ENCODE measurements around the gene RIC8B. TPM values are rescaled to one million over a fixed set of nuclear protein-coding genes. Genes with fewer than 3 reads are reported as not detected.
"Not testable (repeated sequence)": the region's sequence is repeated elsewhere in the genome, so short reads cannot be mapped to it uniquely, and the experiment has no call there.

RIC8B gene
- total RNA-seq, 1 experiment from 2014 or later = 29.0 TPM

DNA sequence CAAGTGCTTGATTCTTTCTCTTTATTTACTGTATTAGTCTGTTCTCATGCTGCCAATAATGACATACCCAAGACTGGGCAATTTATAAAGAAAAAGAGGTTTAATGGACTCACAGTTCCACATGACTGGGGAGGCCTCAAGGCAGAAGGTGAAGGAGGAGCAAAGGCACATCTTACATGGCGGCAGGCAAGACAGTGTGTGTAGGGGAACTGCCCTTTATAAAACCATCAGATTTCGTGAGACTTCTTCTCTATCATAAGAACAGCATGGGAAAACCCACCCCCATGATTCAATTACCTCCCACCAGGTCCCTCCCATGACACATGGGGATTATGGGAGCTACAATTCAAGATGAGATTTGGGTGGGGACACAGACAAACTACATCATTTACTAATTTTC is 149.1 kb downstream of the RIC8B start:
- not testable (repeated sequence) for H3K23me2 ChIP-seq (ENCODE audit: insufficient read length, low read depth, low read length, poor library complexity, severe bottlenecking)

More for the DNA sequence above, 149.1 kb downstream of the RIC8B start:
- not testable (repeated sequence) for H2BK15ac ChIP-seq (ENCODE audit: low read depth, low read length); H4K91ac ChIP-seq (ENCODE audit: insufficient read length, low read depth, low read length); H4K8ac ChIP-seq (replicated peaks; ENCODE audit: insufficient read length, low read depth, low read length); H3K27me3 Mint-ChIP-seq (ENCODE audit: low read depth); H3K4me3 Mint-ChIP-seq; H4K20me1 ChIP-seq (ENCODE audit: control insufficient read depth, insufficient read depth, insufficient read length); H3K9me3 ChIP-seq (ENCODE audit: control insufficient read depth, low read depth, low read length); H3K79me1 ChIP-seq (ENCODE audit: insufficient read depth, low read depth, low read length, poor library complexity, severe bottlenecking); H3K4me2 ChIP-seq (ENCODE audit: insufficient read depth, insufficient read length, low read length); H2BK120ac ChIP-seq (ENCODE audit: low read depth, low read length, poor library complexity, severe bottlenecking); H3K23ac ChIP-seq (ENCODE audit: insufficient read length, low read depth, low read length); H2BK12ac ChIP-seq (ENCODE audit: insufficient read length, low read depth, low read length); H3K36me3 Mint-ChIP-seq (ENCODE audit: insufficient read depth in 1 of 3, low read depth in 3 of 3); H3K14ac ChIP-seq (ENCODE audit: insufficient read depth, low read length); H3K18ac ChIP-seq (ENCODE audit: insufficient read length, low read depth, low read length); H2BK20ac ChIP-seq (ENCODE audit: low read depth, low read length, poor library complexity, severe bottlenecking); DNase-seq; H2AK5ac ChIP-seq (ENCODE audit: insufficient read length, low read length); H3K4me1 ChIP-seq (ENCODE audit: insufficient read depth, low read length); H3K27me3 ChIP-seq (ENCODE audit: insufficient read depth, low read length); H3K79me2 ChIP-seq (ENCODE audit: insufficient read depth, low read length); H4K5ac ChIP-seq (ENCODE audit: insufficient read length, low read depth, low read length); H2AFZ ChIP-seq (ENCODE audit: low read length); H2BK5ac ChIP-seq (ENCODE audit: insufficient read length, low read length); H3K4ac ChIP-seq (ENCODE audit: low read depth, low read length); H3K9ac ChIP-seq (ENCODE audit: extremely low read depth, insufficient read length, low read length); H3K27ac Mint-ChIP-seq; H3K27ac ChIP-seq (ENCODE audit: insufficient read length, low read depth, low read length); H3K56ac ChIP-seq (ENCODE audit: insufficient read length, low read depth, low read length); H3T11ph ChIP-seq (ENCODE audit: low read length)
- WGBS (ENCODE audit: extremely low coverage, insufficient read length, low lambda C conversion rate) = no CpG with 5 or more reads among the region's 2 CpGs
- peaks cover 7 to 12% of the 10 kb centered on the region in 2 experiments; a peak in 4 of 5 replicates for H3K9me3 Mint-ChIP-seq
- H3K4me1 Mint-ChIP-seq = peaks cover 13% of the 10 kb centered on the region in 2 experiments

Data from H9 (cell line).